ENCODE data around the gene RHOA. TPM values are rescaled to one million over a fixed set of nuclear protein-coding genes. Genes with fewer than 3 reads are reported as not detected.
"Not testable (repeated sequence)": the region's sequence is repeated elsewhere in the genome, so short reads cannot be mapped to it uniquely, and the experiment has no call there.

The RHOA gene
- total and polyA plus RNA-seq, 5 donors from 2014 or later = 319 to 818 (median 608) TPM

GRCh38 chr3:49349348-49350114 is 62.2 kb downstream of the RHOA start:
- ATAC-seq (ENCODE audit: low read depth in 2 of 2) (no peak), DNase-seq (no peak)
- Mint-ChIP-seq H3K9me3 (no peaks in the 10 kb centered on the region), H3K27ac (no peak overlapping the region), H3K4me1 (peaks cover 12 to 35% (median 22%) of the 10 kb centered on the region in 4 donors), H3K27me3 (no peaks in the 10 kb centered on the region), H3K36me3 (no peaks in the 10 kb centered on the region), H3K4me3 (no peak overlapping the region)
- H3K27me3 ChIP-seq (ENCODE audit: control insufficient read depth, insufficient read depth, low read length) = no peaks in the 10 kb centered on the region
- no peaks in the 10 kb centered on the region for H3K36me3 ChIP-seq (ENCODE audit: control insufficient read depth, insufficient read depth, low read length)
- H3K27ac ChIP-seq (ENCODE audit: insufficient read depth, low read length, poor library complexity, severe bottlenecking) = no peak overlapping the region
- H3K4me1 ChIP-seq (ENCODE audit: control insufficient read depth, insufficient read depth, low read length, poor library complexity, severe bottlenecking) = peaks cover 22% of the 10 kb centered on the region
- no peaks in the 10 kb centered on the region for H3K9me3 ChIP-seq (ENCODE audit: control insufficient read depth in 2 of 2, low read length in 2 of 2)
- no peak overlapping the region for H3K4me3 ChIP-seq (ENCODE audit: low read depth, low read length)

GRCh38 chr3:49348361-49348760 is 63.4 kb downstream of the RHOA start:
- ATAC-seq (ENCODE audit: low read depth in 2 of 2); H3K27ac Mint-ChIP-seq; H3K9me3 Mint-ChIP-seq; H3K36me3 Mint-ChIP-seq; H3K9me3 ChIP-seq (ENCODE audit: control insufficient read depth in 2 of 2, low read length in 2 of 2); DNase-seq; H3K4me3 ChIP-seq (ENCODE audit: low read depth, low read length); H3K4me3 Mint-ChIP-seq; H3K27me3 ChIP-seq (ENCODE audit: control insufficient read depth, insufficient read depth, low read length); H3K27me3 Mint-ChIP-seq; H3K36me3 ChIP-seq (ENCODE audit: control insufficient read depth, insufficient read depth, low read length); H3K27ac ChIP-seq (ENCODE audit: insufficient read depth, low read length, poor library complexity, severe bottlenecking): not testable (repeated sequence)
- peaks cover 12 to 35% (median 21%) of the 10 kb centered on the region in 4 donors for H3K4me1 Mint-ChIP-seq
- peaks cover 22% of the 10 kb centered on the region for H3K4me1 ChIP-seq (ENCODE audit: control insufficient read depth, insufficient read depth, low read length, poor library complexity, severe bottlenecking)

DNA sequence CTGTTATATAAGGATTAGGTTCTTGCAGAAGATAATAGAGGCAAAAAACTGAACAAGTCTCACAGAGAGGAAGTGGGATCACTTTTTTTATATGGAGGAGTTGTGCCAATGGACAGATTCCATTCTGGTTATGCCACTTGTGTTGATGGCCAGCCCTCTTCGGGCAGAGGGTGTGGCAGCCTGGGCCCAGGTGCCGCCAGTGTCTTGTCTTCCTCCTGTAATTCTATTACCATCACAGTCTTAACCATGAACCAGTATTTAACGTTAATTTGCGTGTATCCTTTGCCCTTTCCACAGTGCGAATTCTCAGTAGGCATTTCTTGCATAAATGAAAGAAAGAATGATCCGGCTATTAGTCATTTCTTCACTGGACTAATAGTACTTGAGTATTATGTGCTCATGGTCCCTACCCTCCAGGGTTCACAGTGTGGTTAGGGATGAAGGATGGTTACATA is 65.0 kb downstream of the RHOA start:
- Mint-ChIP-seq H3K9me3 (no peaks in the 10 kb centered on the region), H3K27ac (peak overlapping the region in 1 of 3 donors; percentile 2), H3K4me1 (peaks cover 10 to 29% (median 15%) of the 10 kb centered on the region in 4 donors), H3K4me3 (no peak overlapping the region), H3K36me3 (no peaks in the 10 kb centered on the region), H3K27me3 (no peaks in the 10 kb centered on the region)
- no peaks in the 10 kb centered on the region for H3K27me3 ChIP-seq (ENCODE audit: control insufficient read depth, insufficient read depth, low read length)
- no peaks in the 10 kb centered on the region for H3K36me3 ChIP-seq (ENCODE audit: control insufficient read depth, insufficient read depth, low read length)
- DNase-seq (no peak), ATAC-seq (ENCODE audit: low read depth in 2 of 2) (no peak)
- no peak overlapping the region for H3K4me3 ChIP-seq (ENCODE audit: low read depth, low read length)
- H3K4me1 ChIP-seq (ENCODE audit: control insufficient read depth, insufficient read depth, low read length, poor library complexity, severe bottlenecking) = peaks cover 13% of the 10 kb centered on the region
- H3K27ac ChIP-seq (ENCODE audit: insufficient read depth, low read length, poor library complexity, severe bottlenecking) = no peak overlapping the region
- H3K9me3 ChIP-seq (ENCODE audit: control insufficient read depth in 2 of 2, low read length in 2 of 2) = no peaks in the 10 kb centered on the region

DNA sequence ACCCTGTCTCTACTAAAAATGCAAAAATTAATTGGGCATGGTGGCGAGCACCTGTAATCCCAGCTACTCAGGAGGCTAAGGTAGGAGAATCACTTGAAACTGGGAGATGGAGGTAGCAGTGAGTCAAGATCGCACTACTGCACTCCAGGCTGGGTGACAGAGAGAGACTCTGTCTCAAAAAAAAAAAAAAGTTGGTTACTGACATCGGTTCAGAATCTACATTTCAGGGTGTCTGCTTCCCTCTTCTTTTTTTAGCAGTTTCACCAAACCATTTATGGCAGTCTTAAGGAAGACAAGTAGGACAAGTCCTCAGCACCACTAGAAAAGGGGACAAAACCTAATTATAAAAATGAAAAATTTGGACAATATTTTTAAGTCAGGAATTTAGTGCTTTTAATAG is 68.6 kb downstream of the RHOA start:
- no peaks in the 10 kb centered on the region for H3K9me3 Mint-ChIP-seq
- ATAC-seq (ENCODE audit: low read depth in 2 of 2) (no peak), DNase-seq (no peak)
- H3K4me3 ChIP-seq (ENCODE audit: low read depth, low read length) = no peak overlapping the region
- H3K4me1 Mint-ChIP-seq = peaks cover 18 to 43% (median 33%) of the 10 kb centered on the region in 4 donors
- no peak overlapping the region for H3K27ac ChIP-seq (ENCODE audit: insufficient read depth, low read length, poor library complexity, severe bottlenecking)
- peak overlapping the region in 1 of 4 donors; percentile 86 for H3K4me3 Mint-ChIP-seq
- H3K4me1 ChIP-seq (ENCODE audit: control insufficient read depth, insufficient read depth, low read length, poor library complexity, severe bottlenecking) = peaks cover 42% of the 10 kb centered on the region
- H3K36me3 Mint-ChIP-seq = peaks cover under 1% of the 10 kb centered on the region
- no peaks in the 10 kb centered on the region for H3K27me3 ChIP-seq (ENCODE audit: control insufficient read depth, insufficient read depth, low read length)
- peak overlapping the region in 2 of 3 donors; percentile 89 to 92 for H3K27ac Mint-ChIP-seq
- H3K27me3 Mint-ChIP-seq = no peaks in the 10 kb centered on the region
- no peaks in the 10 kb centered on the region for H3K36me3 ChIP-seq (ENCODE audit: control insufficient read depth, insufficient read depth, low read length)
- no peaks in the 10 kb centered on the region for H3K9me3 ChIP-seq (ENCODE audit: control insufficient read depth in 2 of 2, low read length in 2 of 2)

DNA sequence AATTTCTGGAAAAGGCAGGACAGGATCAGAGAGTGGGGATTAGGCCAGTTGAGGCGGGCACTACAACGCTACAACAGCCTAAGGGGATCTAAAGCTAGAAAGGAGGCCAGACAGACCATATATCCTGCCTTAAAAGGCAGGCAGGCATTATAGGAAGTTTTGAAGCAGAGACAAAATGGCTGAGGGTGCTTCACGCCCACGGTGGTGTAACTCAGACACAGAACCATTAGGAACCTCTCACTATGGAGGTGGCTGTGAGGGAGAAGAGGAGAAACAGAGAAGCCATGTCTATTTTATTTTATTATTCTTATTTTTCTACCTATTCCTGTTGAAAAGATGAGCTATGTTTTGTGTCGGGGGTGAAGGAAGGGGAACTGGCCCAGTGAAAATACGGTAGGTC is 69.8 kb downstream of the RHOA start:
- Mint-ChIP-seq H3K9me3 (no peaks in the 10 kb centered on the region), H3K27ac (peak overlapping the region; percentile 86 to 92 (median 89)), H3K4me1 (peaks cover 21 to 55% (median 37%) of the 10 kb centered on the region in 4 donors), H3K27me3 (no peaks in the 10 kb centered on the region), H3K36me3 (peaks cover 4% of the 10 kb centered on the region), H3K4me3 (peak overlapping the region; percentile 37 to 87 (median 58))
- H3K4me1 ChIP-seq (ENCODE audit: control insufficient read depth, insufficient read depth, low read length, poor library complexity, severe bottlenecking) = peaks cover 48% of the 10 kb centered on the region
- no peaks in the 10 kb centered on the region for H3K27me3 ChIP-seq (ENCODE audit: control insufficient read depth, insufficient read depth, low read length)
- DNase-seq (no peak), ATAC-seq (ENCODE audit: low read depth in 2 of 2) (no peak)
- peak overlapping the region; percentile 98 for H3K27ac ChIP-seq (ENCODE audit: insufficient read depth, low read length, poor library complexity, severe bottlenecking)
- H3K4me3 ChIP-seq (ENCODE audit: low read depth, low read length) = no peak overlapping the region
- H3K36me3 ChIP-seq (ENCODE audit: control insufficient read depth, insufficient read depth, low read length) = peaks cover 3% of the 10 kb centered on the region
- H3K9me3 ChIP-seq (ENCODE audit: control insufficient read depth in 2 of 2, low read length in 2 of 2) = no peaks in the 10 kb centered on the region

DNA sequence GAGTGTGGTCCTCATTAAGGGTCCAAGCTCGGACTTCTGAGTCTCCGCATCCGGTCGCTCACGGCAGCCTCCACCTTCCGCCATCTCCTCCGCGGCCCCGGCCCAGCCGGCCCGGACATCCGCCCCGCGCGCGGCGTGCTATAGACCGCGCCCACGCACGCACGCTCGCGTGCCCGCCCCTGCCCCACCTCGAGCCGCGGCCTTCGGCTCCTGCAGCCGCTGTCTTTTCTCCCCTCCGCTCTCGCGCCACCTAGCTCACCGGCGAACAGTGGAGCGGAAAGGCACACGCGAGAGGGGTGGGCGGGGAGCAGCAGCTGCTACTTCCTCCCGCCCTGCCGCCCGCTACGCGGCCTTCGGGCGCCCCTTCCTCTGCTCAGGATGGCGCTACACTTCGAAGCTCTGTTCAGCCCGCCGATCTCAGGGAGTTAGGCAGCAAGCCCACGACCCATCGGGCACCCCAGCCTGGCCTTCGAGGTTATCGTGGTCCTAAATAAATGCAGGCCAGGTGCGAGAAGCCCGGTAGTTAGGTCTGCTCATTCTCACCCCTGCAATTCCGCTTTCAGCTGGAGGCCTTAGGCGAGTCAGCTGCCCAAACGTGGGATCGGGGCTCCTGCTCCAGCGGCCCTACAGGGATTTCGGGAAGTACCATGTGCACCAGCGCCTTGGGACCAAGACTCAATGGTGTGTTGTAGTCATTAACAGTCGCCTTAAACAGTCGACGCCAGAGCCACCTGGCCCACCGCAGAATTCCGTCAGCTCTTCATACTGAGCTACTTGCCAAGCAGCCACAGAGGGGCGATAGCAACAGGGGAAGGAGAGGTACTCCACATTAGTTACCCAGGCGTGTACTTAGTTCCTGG is 71.6 kb downstream of the RHOA start, which contains the start of gene USP4:
TSS of gene USP4 (minus strand) at position 113 of the 860 bp plus-strand sequence. CDS start at position 84, 29 bp downstream.
- Mint-ChIP-seq H3K36me3 (peaks cover 8% of the 10 kb centered on the region), H3K27ac (peak within 1 kb of the TSS; percentile 95 to 99 (median 98))
- H3K4me1 ChIP-seq (ENCODE audit: control insufficient read depth, insufficient read depth, low read length, poor library complexity, severe bottlenecking) = peaks cover 51% of the 10 kb centered on the region

GRCh38 chr3:49339581-49339940 is 72.2 kb downstream of the RHOA start:
- H3K36me3 Mint-ChIP-seq = peaks cover 14% of the 10 kb centered on the region
- H3K4me1 ChIP-seq (ENCODE audit: control insufficient read depth, insufficient read depth, low read length, poor library complexity, severe bottlenecking) = peaks cover 48% of the 10 kb centered on the region
- ATAC-seq (ENCODE audit: low read depth in 2 of 2) = no peak
- H3K36me3 ChIP-seq (ENCODE audit: control insufficient read depth, insufficient read depth, low read length) = peaks cover 19% of the 10 kb centered on the region
- peak overlapping the region; percentile 83 to 98 (median 96) for H3K4me3 Mint-ChIP-seq
- peaks cover 23 to 59% (median 42%) of the 10 kb centered on the region in 4 donors for H3K4me1 Mint-ChIP-seq
- H3K9me3 ChIP-seq (ENCODE audit: control insufficient read depth in 2 of 2, low read length in 2 of 2) = no peaks in the 10 kb centered on the region
- peak overlapping the region; percentile 98 for H3K27ac ChIP-seq (ENCODE audit: insufficient read depth, low read length, poor library complexity, severe bottlenecking)
- DNase-seq = peak in 1 of 3 donors; percentile 16
- no peaks in the 10 kb centered on the region for H3K9me3 Mint-ChIP-seq
- H3K4me3 ChIP-seq (ENCODE audit: low read depth, low read length) = peak overlapping the region; percentile 90
- no peaks in the 10 kb centered on the region for H3K27me3 Mint-ChIP-seq
- peak overlapping the region; percentile 95 to 99 (median 98) for H3K27ac Mint-ChIP-seq
- H3K27me3 ChIP-seq (ENCODE audit: control insufficient read depth, insufficient read depth, low read length) = no peaks in the 10 kb centered on the region

More for the DNA sequence above, 71.6 kb downstream of the RHOA start, which contains the start of gene USP4:
- Histone ChIP-seq H3K27me3 (ENCODE audit: control insufficient read depth, insufficient read depth, low read length) (no peaks in the 10 kb centered on the region), H3K9me3 (ENCODE audit: control insufficient read depth in 2 of 2, low read length in 2 of 2) (no peaks in the 10 kb centered on the region), H3K27ac (ENCODE audit: insufficient read depth, low read length, poor library complexity, severe bottlenecking) (peak within 1 kb of the TSS; percentile 98), H3K4me3 (ENCODE audit: low read depth, low read length) (peak within 1 kb of the TSS; percentile 90), H3K36me3 (ENCODE audit: control insufficient read depth, insufficient read depth, low read length) (peaks cover 13% of the 10 kb centered on the region)
- peaks cover 24 to 56% (median 41%) of the 10 kb centered on the region in 4 donors for H3K4me1 Mint-ChIP-seq
- ATAC-seq (ENCODE audit: low read depth in 2 of 2) = peak; percentile 91 to 93
- no peaks in the 10 kb centered on the region for H3K27me3 Mint-ChIP-seq
- DNase-seq = peak; percentile 87 to 98 (median 92)
- peak within 1 kb of the TSS; percentile 83 to 98 (median 96) for H3K4me3 Mint-ChIP-seq
- no peaks in the 10 kb centered on the region for H3K9me3 Mint-ChIP-seq

Measured in CD4-positive, CD25-positive, alpha-beta regulatory T cell (primary cell).